Measurements from ENCODE around the gene EXOC3L2. TPM values are rescaled to one million over a fixed set of nuclear protein-coding genes. Genes with fewer than 3 reads are reported as not detected.

The EXOC3L2 gene
- total RNA-seq, 1 experiment from 2014 or later, result not detected

DNA sequence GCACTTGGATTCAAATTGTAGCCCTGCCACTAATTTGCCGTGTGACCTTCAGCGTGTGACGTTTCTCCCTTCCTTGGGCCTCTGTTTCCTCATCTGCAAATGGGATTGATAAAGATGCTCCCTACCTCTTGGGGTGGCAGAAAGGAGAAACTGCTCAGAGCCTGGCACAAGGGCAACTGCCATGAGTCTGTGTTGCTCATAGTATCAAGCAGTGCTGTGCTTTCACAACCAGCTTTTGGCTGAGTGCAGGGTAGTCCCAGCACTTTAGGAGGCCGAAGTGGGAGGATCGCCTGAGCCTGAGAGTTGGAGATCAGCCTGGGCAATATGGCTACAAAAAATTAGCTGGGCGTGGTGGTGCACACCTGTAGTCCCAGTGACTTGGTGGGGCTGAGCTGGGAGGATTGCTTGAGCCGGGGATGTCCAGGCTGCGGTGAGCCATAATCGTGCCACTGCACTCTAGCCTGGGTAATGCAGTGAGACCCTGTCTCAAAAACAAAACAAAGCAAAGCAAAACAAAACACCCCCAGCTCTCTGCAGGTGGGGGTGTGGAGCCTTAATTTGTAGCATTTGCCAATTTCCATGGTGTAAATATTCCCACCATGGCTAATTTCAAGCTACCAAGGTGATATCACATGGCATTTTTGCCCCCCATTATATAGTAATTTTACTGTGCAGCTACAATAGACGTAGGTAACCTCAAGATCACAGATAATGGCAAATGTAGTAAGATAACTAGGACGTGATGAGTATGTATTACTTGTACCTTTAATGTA, 4.2 kb upstream of the EXOC3L2 start:
- H3K27ac Mint-ChIP-seq (ENCODE audit: unreplicated experiment), result no peak overlapping the region
- H3K36me3 Mint-ChIP-seq (ENCODE audit: insufficient read depth, unreplicated experiment), result peaks cover 28% of the 10 kb centered on the region
- peaks cover 34% of the 10 kb centered on the region for H3K27me3 Mint-ChIP-seq (ENCODE audit: unreplicated experiment)
- TF ChIP-seq, protein P1, sequence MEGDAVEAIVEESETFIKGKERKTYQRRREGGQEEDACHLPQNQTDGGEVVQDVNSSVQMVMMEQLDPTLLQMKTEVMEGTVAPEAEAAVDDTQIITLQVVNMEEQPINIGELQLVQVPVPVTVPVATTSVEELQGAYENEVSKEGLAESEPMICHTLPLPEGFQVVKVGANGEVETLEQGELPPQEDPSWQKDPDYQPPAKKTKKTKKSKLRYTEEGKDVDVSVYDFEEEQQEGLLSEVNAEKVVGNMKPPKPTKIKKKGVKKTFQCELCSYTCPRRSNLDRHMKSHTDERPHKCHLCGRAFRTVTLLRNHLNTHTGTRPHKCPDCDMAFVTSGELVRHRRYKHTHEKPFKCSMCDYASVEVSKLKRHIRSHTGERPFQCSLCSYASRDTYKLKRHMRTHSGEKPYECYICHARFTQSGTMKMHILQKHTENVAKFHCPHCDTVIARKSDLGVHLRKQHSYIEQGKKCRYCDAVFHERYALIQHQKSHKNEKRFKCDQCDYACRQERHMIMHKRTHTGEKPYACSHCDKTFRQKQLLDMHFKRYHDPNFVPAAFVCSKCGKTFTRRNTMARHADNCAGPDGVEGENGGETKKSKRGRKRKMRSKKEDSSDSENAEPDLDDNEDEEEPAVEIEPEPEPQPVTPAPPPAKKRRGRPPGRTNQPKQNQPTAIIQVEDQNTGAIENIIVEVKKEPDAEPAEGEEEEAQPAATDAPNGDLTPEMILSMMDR (IDR thresholded peaks at IDR 0.05; ENCODE audit: unreplicated experiment), result no peak
- H3K9me3 Mint-ChIP-seq (ENCODE audit: low read depth, unreplicated experiment), result no peaks in the 10 kb centered on the region
- no TSS peak for BruUV-seq (replicated peaks)
- H3K4me3 Mint-ChIP-seq (ENCODE audit: low read depth, unreplicated experiment), result no peak overlapping the region
- CTCF ChIA-PET, result interaction anchor here (0.6 to 3.0 kb wide), 9 partner anchors 15 to 235 kb away, joined by 3 to 10 read pairs (median 3); partner anchors contain the start of genes BLOC1S3, NKPD1 and TRAPPC6A
- intact Hi-C loops (cut with micrococcal nuclease; ENCODE audit: unreplicated experiment), result loop anchor here (2.0 kb wide), 1 partner anchor 49 kb away; no protein-coding TSS in a partner anchor
- H3K4me1 Mint-ChIP-seq (ENCODE audit: low read depth, unreplicated experiment), result peaks cover 32% of the 10 kb centered on the region
- no peak for DNase-seq

DNA sequence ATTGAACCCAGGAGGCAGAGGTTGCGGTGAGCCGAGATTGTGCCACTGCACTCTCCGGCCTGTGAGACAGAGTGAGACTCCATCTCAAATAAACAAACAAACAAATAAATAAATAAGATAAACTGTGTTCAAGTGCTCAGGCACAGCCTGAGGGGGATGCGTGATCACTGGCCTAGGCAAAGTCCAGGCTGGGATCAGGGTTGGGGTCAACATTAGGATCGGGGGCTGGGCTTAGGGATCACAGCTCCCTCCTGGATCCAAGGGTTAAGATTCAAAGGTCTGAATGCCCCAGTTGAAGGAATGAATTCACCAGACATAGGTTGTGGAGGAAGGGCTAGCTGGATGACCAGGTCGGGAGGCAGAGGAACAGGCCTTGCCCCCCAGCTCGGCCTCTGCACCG, 1.9 kb upstream of the EXOC3L2 start:
- no peak for DNase-seq
- no TSS peak for BruUV-seq (replicated peaks)
- TF ChIP-seq, protein P1 (IDR thresholded peaks at IDR 0.05; ENCODE audit: unreplicated experiment), result no peak
- intact Hi-C loops (cut with micrococcal nuclease; ENCODE audit: unreplicated experiment), result no loop called here
- Mint-ChIP-seq H3K36me3 (ENCODE audit: insufficient read depth, unreplicated experiment) (peaks cover 19% of the 10 kb centered on the region), H3K9me3 (ENCODE audit: low read depth, unreplicated experiment) (no peaks in the 10 kb centered on the region), H3K27me3 (ENCODE audit: unreplicated experiment) (peaks cover 57% of the 10 kb centered on the region), H3K27ac (ENCODE audit: unreplicated experiment) (no peak overlapping the region), H3K4me1 (ENCODE audit: low read depth, unreplicated experiment) (peaks cover 13% of the 10 kb centered on the region), H3K4me3 (ENCODE audit: low read depth, unreplicated experiment) (no peak overlapping the region)
- CTCF ChIA-PET, result interaction anchor here (1.2 to 3.0 kb wide), 2 partner anchors 47 to 69 kb away, joined by 3 to 10 read pairs; partner anchors contain the start of gene TRAPPC6A

DNA sequence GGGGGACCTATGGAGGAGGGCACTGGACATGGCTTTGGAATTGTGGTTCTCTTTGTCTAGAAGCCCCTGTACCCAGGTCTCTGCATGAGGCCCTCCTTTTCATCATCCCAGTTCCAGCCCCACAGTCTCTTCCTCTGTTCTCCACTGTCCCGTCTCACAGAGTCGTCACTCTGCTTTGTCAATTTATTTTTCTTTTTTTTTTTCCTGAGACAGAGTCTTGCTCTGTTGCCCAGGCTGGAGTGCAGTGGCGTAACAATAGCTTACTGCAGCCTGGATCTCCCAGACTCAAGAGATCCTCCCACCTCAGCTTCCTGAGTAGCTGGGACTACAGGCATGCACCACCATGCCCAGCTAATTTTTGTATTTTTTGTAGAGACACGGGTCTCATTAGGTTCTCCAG, 619 bp upstream of the EXOC3L2 start:
- CTCF ChIA-PET, result interaction anchor here (0.5 to 1.3 kb wide), 2 partner anchors 33 to 40 kb away, joined by 3 to 5 read pairs; no protein-coding TSS in a partner anchor
- Mint-ChIP-seq H3K9me3 (ENCODE audit: low read depth, unreplicated experiment) (no peaks in the 10 kb centered on the region), H3K27ac (ENCODE audit: unreplicated experiment) (no peak overlapping the region), H3K36me3 (ENCODE audit: insufficient read depth, unreplicated experiment) (peaks cover 8% of the 10 kb centered on the region), H3K27me3 (ENCODE audit: unreplicated experiment) (peaks cover 62% of the 10 kb centered on the region), H3K4me1 (ENCODE audit: low read depth, unreplicated experiment) (peaks cover 14% of the 10 kb centered on the region), H3K4me3 (ENCODE audit: low read depth, unreplicated experiment) (no peak overlapping the region)
- DNase-seq, result no peak
- TF ChIP-seq, protein P1 (IDR thresholded peaks at IDR 0.05; ENCODE audit: unreplicated experiment), result no peak
- intact Hi-C loops (cut with micrococcal nuclease; ENCODE audit: unreplicated experiment), result no loop called here
- BruUV-seq (replicated peaks), result no TSS peak

DNA sequence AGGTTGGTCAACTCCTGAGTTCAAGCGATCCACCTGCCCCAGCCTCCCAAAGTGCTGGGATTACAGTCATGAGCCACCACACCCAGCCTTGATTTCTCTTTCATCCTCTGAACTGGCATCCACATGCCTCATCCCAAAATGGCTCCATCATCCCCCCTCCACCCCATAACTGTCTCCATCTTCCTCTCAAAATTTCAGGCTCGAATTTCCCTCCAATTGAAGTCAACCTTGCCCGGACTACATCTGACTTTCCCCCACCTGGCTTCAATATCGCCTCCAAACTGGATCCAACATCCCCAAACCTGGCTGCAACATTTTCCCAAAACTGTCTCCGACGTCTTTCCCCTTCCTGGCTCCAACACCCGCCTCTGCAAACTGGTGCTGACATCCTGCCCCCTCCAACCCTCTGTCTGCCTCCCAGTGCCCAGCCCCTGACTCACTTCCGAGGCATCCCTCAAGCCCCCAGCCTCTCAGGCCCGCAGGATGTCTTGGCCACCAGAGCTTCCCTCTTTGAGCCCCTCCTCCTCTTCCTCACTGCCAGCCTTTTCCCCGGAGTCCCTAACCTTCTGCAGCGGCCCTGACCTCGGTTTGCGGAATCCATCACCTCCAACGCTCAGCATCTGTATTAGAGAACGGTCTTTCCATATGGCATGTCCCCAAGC, 943 bp downstream of the EXOC3L2 start:
- DNase-seq, result no peak
- Mint-ChIP-seq H3K27me3 (ENCODE audit: unreplicated experiment) (peaks cover 54% of the 10 kb centered on the region), H3K27ac (ENCODE audit: unreplicated experiment) (no peak overlapping the region), H3K36me3 (ENCODE audit: insufficient read depth, unreplicated experiment) (no peaks in the 10 kb centered on the region), H3K9me3 (ENCODE audit: low read depth, unreplicated experiment) (no peaks in the 10 kb centered on the region), H3K4me1 (ENCODE audit: low read depth, unreplicated experiment) (peaks cover 8% of the 10 kb centered on the region), H3K4me3 (ENCODE audit: low read depth, unreplicated experiment) (no peak overlapping the region)
- BruUV-seq (replicated peaks), result no TSS peak
- intact Hi-C loops (cut with micrococcal nuclease; ENCODE audit: unreplicated experiment), result no loop called here
- CTCF ChIA-PET, result interaction anchor here (1.3 kb wide), 1 partner anchor 32 kb away, joined by 3 read pairs; no protein-coding TSS in a partner anchor
- TF ChIP-seq, protein P1 (IDR thresholded peaks at IDR 0.05; ENCODE audit: unreplicated experiment), result no peak

All from Calu3 (cell line).